GM18519 (cell line): Measurements from ENCODE around the gene RGS19.

Source experiments
- ATAC-seq: cut with Tn5 transposase; IDR thresholded peaks from one replicate; pipeline ENCODE4 v1.9.1; 2021; ENCODE audit warnings: mild to moderate bottlenecking, moderate library complexity; ENCODE audit not compliant: unreplicated experiment, low FRiP score

The RGS19 gene

DNA sequence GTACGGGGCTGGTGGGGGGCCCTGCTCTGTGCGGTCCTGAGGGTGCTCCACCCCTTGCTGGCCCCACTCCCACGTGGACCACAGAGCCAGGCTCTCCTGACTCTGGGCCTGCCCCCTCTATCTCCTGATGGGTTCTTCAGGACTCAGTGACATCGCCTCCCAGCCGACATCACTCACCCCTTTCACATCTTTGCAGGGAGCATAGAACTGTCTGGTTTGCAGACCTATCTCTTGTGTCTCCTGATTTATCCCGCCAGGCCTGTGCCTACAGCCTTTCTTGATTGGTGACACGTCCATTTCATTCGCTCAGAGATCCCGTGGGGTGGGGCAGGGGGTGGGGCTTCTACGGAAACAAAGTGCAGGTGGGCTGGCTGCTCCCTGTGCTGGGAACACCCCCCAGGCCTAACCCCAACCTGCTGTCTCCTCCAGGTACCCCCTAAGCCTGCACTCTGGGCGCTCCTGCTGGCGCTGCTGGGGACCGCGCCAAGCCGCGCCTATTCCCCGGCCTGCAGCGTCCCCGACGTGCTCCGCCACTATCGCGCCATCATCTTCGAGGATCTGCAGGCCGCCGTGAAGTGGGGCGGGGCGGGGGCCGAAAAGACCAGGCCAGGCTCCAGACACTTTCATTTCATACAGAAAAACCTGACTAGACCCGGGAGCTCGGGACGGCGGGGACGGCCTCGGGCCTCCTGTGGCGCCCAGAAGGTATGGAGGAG, 41.7 kb downstream of the RGS19 start:
- ATAC-seq: no peak

DNA sequence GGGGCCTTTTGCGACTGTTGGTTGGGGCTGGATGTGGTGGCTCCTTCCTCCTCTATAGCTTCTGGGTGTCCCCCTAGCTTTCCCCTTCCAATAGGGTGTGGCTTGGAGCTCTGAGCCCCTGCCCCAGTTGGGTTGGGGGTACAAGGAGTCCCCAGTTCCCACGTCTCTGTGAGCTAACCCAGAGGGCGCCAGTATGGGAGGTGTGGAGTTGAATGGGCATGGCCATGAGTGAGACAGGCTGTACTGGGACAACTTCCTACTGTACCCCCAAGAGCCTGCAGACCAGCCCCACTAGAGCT, 42.2 kb downstream of the RGS19 start:
- ATAC-seq: no peak

DNA sequence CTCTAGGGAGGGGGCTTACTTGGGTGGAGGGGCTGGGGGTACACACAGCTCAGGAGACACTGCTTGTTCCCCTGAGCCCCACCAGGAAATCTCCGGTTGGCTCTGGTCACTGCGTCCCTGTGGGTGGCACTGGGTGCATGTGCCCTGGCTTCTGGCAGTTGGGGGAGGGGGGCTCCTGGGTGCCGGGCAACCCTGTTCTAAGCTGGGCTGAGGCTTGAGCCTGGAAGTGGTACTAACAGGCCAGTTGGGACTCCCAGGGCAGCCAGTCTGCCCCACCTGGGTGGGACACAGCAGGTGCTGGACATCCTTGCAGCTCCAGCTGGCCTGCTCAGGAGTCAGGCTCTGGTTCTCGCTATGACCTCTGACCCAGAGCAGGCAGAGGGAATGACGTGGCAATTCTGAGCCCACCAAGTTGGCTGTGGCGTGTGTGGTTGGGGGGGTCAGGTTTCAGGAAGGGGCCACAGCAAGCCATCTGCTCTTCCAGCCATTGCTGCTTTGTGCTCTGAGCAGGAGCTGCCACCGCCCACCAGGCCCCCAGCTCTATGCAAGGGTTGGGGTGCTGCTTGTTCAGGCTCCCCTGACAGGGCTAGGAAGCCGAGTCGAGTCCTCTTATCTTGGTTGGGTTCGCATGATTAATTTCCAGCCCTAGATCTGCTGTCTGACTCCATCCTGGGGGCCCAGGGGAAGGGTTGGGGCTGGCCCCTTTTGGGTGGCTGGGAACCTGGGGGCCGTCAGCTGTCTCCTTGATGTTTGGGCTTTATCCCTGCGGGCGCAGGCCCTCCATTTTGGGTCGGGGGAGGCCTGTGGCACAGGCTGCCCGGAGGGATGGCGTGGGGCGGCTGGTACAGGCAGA, 42.7 kb downstream of the RGS19 start:
- ATAC-seq: no peak

DNA sequence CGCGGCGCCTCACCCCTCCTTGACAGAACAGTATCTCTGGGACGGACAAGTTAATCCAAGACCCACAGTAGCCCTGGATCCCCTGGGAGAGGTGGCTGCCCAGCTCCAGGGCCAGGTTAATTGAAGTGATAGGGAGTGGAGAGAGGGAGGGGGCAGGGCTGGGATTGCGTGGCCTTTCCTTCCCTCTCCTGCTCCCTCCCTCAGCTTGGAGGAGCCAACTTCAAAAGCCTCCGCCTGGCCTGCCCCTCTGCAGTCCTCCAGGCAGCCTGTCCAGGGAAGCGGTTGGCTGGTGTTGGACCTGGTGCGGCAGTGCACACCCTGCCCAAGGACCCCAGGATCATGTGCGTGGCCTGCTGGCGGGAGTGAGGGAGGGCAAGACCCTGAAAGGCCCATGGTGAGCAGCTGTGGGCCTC, 43.4 kb downstream of the RGS19 start, which contains the start of gene C20orf204:
C20orf204 (plus strand) TSS at position 250 of the 413 bp plus-strand sequence; CDS start at position 392, 142 bp downstream.
- no peak for ATAC-seq

DNA sequence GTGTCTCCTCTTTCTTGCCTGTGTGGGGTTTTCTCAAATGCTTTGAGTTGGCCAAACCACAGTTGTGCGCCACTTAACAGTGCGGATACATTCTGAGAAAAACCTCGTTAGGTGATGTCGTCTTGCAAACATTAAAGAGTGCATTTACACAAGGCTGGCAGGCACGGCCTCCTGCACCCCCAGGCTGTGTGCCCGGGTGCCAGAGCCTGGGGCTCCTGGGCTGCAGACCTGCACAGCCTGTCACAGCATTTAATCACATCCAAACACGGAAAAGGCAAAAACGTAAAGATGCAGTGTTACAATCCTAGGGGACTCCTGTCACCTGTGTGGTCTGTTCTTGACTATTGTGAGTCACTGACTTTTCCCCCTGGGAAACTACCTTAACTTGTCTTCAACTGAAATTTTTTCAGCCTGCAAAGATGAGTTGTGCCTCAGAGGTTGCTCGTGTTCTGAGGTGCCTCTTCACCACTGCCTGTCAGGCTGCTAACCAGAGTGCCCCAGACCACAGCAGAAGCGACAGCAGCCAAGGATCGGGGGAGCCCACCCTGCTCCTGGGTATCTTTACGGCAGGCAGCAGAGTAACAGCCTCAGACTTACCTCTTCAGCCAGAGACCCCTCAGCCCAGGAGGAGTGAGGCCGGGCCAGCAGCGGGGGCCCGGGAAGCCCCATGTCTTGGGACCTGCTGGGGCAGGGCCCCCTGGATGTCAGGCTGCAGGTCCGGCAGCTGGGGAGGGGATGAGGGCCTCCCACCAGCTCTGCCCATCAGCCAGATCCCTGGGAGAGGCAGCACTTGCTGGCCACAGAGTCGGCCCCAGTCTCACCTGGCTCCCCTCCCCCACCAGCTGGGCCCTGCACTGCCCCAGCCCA, 44.0 kb downstream of the RGS19 start:
- ATAC-seq: no peak

DNA sequence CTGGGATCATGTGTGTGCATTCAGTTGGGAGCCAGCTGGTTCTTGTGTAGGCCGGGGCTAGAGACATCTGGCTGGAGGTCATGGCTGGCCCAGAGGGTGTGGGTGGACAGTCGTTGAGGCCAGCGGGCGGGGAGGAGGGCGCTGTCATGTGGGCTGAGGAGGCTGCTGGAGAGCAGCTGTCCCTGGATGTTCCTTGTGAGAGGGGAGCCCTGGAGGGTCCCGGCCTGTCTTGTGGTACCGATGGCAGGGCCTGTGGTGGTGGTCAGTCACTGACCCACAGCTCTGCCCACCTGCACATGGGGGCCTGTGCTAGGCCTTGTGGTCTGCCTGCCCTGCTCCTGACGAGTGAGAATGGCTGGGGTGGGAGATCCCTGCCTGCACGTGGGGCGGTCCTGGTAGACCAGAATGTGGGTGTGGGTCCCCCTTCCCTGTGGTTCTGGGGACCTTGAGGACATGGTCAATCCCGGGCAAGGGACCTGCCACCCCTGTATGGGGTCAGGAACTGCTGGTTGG, 45.3 kb downstream of the RGS19 start:
- ATAC-seq: no peak

DNA sequence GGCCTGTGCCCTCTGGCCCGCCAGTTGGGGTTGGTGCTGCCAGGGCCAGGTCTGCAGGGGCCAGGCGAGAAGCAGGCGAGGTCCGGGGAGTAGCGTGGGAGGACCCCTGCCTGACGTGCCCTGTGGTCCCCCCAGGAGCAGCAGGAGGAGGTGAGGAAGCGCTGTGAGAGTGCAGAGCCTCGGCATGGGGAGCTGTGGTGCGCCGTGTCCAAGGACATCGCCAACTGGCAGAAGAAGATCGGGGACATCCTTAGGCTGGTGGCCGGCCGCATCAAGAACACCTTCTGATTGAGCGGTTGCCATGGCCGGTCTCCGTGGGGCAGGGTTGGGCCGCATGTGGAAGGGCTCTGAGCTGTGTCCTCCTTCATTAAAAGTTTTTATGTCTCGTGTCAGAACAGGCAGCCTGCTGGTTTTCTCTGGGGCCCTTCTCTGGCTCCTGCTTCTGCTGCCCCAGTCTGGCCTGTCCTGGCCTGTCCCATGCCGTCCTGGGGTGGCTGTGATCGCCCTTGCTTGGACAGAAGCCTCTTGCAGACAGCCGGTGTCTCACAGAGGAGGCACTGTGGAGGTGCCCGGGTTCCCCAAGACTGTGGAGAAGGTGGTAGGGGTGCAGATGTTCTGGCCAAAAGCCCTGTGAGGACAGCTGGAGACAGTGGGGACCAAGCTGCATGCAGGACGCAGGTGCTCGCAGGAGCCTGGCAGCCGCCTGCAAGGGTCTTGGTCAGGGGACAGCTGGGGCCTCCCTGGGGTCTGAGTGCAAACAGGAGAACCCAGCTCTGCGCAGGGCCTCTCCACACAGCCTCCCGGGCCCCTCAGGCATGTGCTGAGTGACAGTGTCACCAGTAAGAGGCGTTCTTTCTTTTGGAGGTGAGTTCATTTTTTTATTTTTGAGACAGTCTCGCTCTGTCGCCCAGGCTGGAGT, 46.4 kb downstream of the RGS19 start:
- no peak for ATAC-seq

DNA sequence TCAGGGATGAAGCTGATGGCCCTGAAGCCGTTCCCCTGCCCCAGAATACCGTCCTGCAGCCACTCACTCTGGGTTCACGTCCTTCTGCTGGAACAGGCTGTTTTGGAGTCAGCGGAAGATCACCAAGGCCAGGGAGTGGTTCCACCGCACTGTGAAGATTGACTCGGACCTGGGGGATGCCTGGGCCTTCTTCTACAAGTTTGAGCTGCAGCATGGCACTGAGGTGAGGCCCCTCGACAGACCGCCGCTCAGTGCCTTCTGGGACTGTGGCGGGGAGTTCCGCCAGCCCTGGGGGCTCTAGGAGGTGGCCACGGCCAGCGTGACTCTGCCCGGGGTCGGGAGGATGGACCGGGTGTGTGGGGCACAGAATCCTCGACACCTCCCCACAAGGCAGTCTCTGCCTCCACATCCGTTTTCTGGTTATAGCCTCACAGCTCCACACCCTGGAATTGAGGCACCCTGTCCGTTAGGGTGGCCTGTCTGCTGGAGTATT, 47.5 kb downstream of the RGS19 start:
- ATAC-seq: no peak

DNA sequence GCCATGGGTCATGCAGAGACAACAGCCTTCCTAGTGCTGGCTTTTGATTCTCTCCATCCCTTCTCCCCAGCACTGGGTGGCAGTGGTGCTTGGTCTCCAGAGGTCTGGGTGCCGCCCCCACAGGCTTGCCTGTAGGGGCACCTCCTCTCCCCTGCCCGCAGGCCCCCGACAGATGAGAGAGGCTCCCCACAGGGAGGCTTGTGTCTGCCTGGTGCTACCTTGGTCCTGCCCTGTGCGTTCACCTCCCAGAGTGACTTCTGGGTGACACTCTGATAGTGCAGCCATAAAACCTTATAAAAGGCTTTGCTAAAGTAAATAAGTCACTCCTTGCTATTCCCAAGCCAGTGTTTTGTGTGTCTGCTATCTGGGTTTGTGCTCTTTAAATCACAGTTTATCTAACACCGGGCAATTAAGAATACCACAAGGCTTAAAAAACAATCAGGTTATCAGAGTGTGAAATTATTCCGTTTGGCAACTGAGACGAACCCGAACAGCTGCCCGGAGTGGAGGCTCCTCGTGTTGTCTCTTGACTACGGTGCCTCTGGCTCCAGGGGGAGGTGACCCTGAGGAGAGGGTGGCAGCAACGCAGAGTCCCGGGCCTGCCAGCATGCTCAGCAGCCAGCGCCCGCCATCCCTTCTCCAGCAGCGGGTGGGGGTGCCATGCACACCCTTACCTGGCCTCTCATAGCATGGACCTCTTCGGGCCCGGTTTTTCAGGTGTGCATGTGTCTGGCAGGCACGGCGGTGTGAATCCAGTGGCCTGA, 48.8 kb downstream of the RGS19 start:
- no peak for ATAC-seq

DNA sequence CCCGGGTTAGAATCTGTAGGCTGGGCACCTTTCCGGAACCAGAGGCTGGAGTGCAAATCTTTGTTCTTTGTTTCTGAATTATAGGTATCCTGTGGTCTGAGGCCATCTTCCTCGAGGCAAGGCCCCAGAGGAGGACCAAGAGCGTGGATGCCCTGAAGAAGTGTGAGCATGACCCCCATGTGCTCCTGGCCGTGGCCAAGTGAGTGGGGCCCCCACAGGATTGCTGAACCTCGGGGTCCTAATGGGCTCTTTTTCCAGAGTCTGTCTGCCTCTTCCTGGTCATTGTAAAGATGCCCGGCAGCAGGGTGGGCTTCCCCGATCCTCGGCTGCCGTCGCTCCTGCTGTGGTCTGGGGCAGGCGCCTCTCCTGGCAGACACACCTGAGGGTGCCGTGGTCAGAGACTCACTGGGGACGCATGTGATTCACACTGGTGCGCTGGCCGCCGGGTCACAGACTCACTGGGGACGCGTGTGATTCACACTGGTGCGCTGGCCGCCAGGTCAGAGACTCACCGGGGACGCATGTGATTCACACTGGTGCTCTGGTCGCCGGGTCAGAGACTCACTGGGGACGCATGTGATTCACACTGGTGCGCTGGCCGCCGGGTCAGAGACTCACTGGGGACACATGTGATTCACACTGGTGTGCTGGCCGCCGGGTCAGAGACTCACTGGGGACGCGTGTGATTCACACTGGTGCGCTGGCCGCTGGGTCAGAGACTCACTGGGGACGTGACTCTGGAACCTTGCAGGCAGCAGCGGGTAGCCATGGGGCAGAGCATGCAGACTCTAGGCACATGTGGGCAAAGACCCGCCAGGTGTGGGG, 49.8 kb downstream of the RGS19 start:
- ATAC-seq: no peak

DNA sequence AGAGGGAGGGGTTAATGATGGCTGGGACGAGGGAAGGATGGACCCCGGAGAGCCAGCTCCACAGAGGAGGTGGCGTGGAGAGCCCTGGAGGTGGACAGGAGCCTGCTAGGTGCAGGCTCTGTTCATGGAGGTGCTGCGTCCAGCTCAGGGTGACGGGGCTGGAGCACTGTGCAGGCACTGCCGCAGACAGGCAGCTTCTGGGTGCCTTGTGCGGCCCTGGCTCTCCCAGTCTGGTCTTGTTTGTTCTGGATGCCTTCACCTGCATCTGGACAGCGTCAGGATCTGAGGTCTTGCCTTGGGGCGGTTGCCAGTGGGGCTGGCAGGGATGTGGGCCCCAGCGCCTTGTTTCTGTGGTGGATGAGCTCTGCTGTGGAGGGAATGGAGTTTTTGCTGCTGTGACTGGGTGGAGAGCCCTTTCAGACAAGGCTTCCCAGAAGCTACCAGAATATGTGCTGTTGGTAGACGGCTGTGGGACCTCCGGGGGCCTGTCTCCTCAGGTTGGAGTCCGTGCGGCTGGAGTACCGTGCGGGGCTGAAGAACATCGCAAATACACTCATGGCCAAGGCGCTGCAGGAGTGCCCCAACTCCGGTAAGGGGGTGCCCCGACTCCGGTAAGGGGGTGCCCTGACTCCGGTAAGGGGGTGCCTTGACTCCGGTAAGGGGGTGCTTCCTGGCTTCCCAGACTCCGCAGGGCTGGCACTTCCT, 51.2 kb downstream of the RGS19 start:
- no peak for ATAC-seq

DNA sequence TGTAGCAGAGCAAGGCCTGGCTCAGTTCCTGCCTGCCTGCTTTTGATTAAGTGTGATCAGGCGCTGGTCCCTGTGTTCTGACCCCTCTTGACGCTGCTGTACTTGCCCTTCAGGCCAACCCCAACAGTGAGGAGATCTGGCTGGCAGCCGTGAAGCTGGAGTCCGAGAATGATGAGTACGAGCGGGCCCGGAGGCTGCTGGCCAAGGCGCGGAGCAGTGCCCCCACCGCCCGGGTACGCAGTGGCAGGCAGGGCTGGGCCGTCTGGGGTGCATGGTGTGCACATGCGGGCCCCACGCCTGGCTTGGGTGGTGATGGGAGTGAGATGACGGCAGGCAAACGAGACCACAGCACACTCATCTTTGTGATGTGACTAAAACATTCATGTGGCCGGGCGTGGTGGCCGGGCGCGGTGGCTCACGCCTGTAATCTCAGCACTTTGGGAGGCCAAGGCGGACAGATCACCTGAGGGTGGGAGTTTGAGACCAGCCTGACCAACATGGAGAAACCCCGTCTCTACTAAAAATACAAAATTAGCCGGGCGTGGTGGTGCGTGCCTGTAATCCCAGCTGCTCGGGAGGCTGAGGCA, 53.4 kb downstream of the RGS19 start:
- ATAC-seq: no peak

DNA sequence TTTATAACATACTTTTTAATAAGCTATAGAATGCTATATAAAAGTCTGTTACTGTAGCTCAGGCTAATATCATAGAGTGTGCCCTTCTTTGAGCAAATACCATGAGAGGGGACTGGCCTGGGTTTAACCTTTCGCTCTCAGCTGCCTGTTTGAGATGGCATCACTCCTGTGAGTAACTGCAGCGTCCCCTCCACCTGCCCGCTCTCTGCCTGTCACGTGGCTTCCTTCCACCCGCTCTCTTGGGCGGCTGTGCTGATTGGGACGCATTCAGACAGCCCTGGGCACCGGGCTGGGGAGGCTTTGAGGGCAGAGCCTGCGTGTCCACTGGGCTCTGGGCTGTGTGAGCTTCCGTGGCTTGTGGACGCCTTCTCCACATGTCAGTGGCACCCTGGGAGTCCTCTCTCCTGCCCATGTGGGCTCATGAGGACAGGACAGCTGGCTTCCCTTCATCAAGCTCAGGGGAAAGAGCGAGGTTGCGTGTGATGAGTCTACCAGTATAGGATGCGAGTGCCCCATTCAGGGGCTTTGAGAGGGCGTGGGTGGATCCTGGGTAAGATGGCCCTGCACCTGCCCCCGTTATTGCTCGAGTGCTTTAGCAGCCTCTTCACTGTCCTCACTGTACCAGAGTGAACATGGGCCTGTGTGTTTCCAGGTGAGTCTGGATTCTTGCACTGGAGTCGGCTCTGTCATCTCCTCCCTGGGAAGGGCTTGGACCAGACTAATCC, 54.1 kb downstream of the RGS19 start:
- no peak for ATAC-seq

DNA sequence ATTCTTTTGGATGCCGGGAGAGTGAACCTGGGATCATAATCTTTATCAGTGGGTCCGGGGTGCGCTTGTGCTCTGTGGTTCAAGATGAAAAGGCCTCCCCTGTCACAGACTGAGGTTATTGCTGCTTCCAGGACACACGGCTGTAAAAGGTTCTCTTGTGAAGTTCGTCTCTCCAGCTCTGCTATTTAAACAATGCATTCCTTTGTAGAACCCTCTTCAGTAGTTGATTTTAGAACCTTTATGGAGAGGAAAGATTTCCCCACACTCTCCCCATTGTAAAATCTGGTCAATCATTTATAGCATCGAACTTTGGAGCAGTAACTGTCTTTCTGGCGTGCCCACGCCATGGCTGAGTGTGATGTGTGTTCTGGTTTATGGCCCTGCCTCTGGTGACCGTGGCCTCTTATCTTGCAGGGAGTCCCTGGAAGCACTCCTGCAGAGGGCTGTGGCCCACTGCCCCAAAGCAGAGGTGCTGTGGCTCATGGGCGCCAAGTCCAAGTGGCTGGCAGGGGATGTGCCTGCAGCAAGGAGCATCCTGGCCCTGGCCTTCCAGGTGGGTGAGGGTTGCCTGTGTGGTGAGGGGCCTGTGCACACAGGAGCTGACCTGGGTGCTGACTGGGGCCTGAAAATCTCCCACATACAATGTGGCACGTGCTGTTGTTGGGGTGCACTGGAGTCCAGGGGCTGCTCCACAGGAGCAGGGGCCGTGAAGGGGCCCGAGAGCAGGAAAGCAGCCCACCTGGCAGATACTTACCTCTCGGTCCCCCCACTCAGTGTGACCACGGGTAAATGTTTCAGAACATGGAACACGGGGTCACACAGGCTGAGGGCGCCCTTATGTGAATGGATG, 55.0 kb downstream of the RGS19 start:
- no peak for ATAC-seq

DNA sequence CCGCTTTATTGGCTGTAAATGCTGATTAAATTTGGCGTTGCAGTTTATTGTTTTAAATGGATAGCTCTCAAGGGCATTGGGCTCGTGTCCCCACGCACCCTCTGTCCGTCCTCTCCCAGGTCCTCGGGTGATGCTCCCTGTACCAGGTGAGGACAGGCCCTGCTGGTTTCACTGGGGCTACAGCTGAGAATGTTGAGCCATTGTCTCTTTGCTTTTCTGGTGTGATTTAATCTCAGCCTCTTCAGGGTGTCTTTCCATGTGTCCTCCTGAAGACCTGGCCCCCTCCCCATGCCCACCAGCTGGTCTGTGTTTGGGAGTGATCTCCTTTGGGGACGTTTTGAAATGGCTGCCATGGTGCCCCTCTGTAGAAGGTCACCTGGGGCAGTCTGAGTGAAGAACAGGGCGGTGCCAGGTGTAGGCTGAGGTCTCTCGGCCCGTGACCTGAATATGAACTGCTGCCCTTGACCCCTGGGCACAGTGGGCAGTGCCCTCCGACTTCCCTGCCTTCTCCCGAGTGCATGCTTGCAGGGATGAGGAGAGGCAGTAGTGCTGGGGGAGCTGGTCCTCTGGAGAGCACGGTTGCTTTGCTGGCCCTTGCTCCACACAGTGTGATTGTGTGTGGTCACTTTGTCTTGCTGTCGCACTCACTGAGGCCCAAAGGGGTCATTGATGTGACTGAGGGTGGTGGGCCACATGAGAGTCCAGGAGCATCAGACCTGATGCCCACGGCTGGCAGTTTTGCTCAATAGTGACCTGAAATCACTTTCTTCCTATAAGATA, 55.8 kb downstream of the RGS19 start:
- ATAC-seq: no peak
